CD14-positive monocyte (primary cell): ENCODE results near the gene PDE7B. TPM values are rescaled to one million over a fixed set of nuclear protein-coding genes. Genes with fewer than 3 reads are reported as not detected.
A peak's percentile ranks its signal among the peaks of the same experiment; 100 is the strongest.

Experiments
- DNase-seq, 3 donors: peaks; one replicate each; pipeline ENCODE4 v3.0.0-alpha.2; 2011 to 2022
- H2AFZ ChIP-seq: 2 replicates; pipeline ENCODE4 v1.6.0; 2012; ENCODE audit warnings: mild to moderate bottlenecking, low read depth, low read length, inconsistent platforms; ENCODE audit not compliant: insufficient read depth, poor library complexity, severe bottlenecking
- H3K27ac ChIP-seq, 2 donors: 1 replicate in 1 of 2; 2 replicates in 1 of 2; pipeline ENCODE4 v1.5.1; 2012 to 2013; ENCODE audit warnings: low read length in 2 of 2, control low read depth in 1 of 2, inconsistent platforms in 1 of 2, low read depth in 1 of 2, mild to moderate bottlenecking in 1 of 2
- H3K27me3 ChIP-seq, 2 donors: one replicate each; pipeline versions ENCODE4 v1.6.0 to v1.6.1; 2011 to 2013; ENCODE audit warnings: low read length in 2 of 2; ENCODE audit not compliant: control insufficient read depth in 2 of 2, insufficient read depth in 2 of 2
- H3K36me3 ChIP-seq, 2 donors: replicated peaks in 1 of 2; 1 replicate in 1 of 2; 2 replicates in 1 of 2; pipeline versions ENCODE4 v1.5.1 to v1.6.1; 2012 to 2013; ENCODE audit warnings: low read length in 2 of 2, control low read depth in 1 of 2, inconsistent platforms in 1 of 2, mild to moderate bottlenecking in 1 of 2; ENCODE audit not compliant: insufficient read depth in 2 of 2, control insufficient read depth in 1 of 2
- H3K4me1 ChIP-seq, 2 donors: 1 replicate in 1 of 2; 2 replicates in 1 of 2; pipeline versions ENCODE4 v1.5.1 to v1.6.1; 2012 to 2013; ENCODE audit warnings: low read length in 2 of 2, control low read depth in 1 of 2, inconsistent platforms in 1 of 2, mild to moderate bottlenecking in 1 of 2, moderate library complexity in 1 of 2; ENCODE audit not compliant: insufficient read depth in 2 of 2, control insufficient read depth in 1 of 2
- H3K4me2 ChIP-seq: replicated peaks from 2 replicates; pipeline ENCODE3; 2012; ENCODE audit warnings: low read length, moderate library complexity, mild to moderate bottlenecking; ENCODE audit not compliant: poor library complexity, severe bottlenecking; ENCODE audit errors: extremely low read depth
- H3K4me3 ChIP-seq, 3 experiments: fragments of 200-600 bp in 1 of 3; sonication (generic) in 1 of 3; replicated peaks in 1 of 3; 1 replicate in 2 of 3; 2 replicates in 1 of 3; pipeline ENCODE4 v1.5.1; 2011 to 2013; ENCODE audit warnings: low read length in 3 of 3, mild to moderate bottlenecking in 3 of 3, control low read depth in 2 of 3, low read depth in 2 of 3, inconsistent platforms in 1 of 3, moderate library complexity in 1 of 3
- H3K79me2 ChIP-seq: 2 replicates; pipeline ENCODE4 v1.6.0; 2012; ENCODE audit warnings: mild to moderate bottlenecking, control low read depth, inconsistent platforms, low read length, moderate library complexity; ENCODE audit not compliant: insufficient read depth
- H3K9ac ChIP-seq: 2 replicates; pipeline ENCODE4 v1.6.0; 2017; ENCODE audit warnings: low read length, mild to moderate bottlenecking; ENCODE audit not compliant: insufficient read depth, poor library complexity, severe bottlenecking
- H3K9me3 ChIP-seq, 2 donors: replicated peaks in 1 of 2; 1 replicate in 1 of 2; 2 replicates in 1 of 2; pipeline versions ENCODE4 v1.5.1 to v1.6.1; 2012 to 2013; ENCODE audit warnings: low read length in 2 of 2, control low read depth in 1 of 2; ENCODE audit not compliant: control insufficient read depth in 1 of 2, insufficient read depth in 1 of 2
- H4K20me1 ChIP-seq: 2 replicates; pipeline ENCODE4 v1.6.0; 2012; ENCODE audit warnings: mild to moderate bottlenecking, low read length, control low read depth, moderate library complexity; ENCODE audit not compliant: insufficient read depth
- H3K27ac Mint-ChIP-seq, 7 donors: one replicate each; pipeline ENCODE4 v1.8.0; 2020; ENCODE audit warnings: mild to moderate bottlenecking in 7 of 7, mixed read lengths in 7 of 7, moderate library complexity in 6 of 7, inconsistent platforms in 2 of 7
- H3K27me3 Mint-ChIP-seq, 3 donors: one replicate each; pipeline ENCODE4 v1.8.0; 2021 to 2022; ENCODE audit warnings: low read depth in 3 of 3, mild to moderate bottlenecking in 3 of 3, mixed read lengths in 3 of 3, moderate library complexity in 3 of 3, inconsistent platforms in 1 of 3
- H3K36me3 Mint-ChIP-seq, 2 donors: one replicate each; pipeline ENCODE4 v1.8.0; 2020; ENCODE audit warnings: mixed read lengths in 2 of 2, inconsistent platforms in 1 of 2, mild to moderate bottlenecking in 1 of 2
- H3K4me1 Mint-ChIP-seq: one replicate; pipeline ENCODE4 v1.8.0; 2020; ENCODE audit warnings: mild to moderate bottlenecking, mixed read lengths
- H3K4me3 Mint-ChIP-seq, 2 donors: one replicate each; pipeline ENCODE4 v1.8.0; 2020; ENCODE audit warnings: mild to moderate bottlenecking in 2 of 2, mixed read lengths in 2 of 2, moderate library complexity in 1 of 2
- H3K9me3 Mint-ChIP-seq, 7 donors: one replicate each; pipeline ENCODE4 v1.8.0; 2020 to 2022; ENCODE audit warnings: mixed read lengths in 7 of 7, mild to moderate bottlenecking in 6 of 7, moderate library complexity in 6 of 7, inconsistent platforms in 2 of 7
- CTCF ChIP-seq: fragments of 200-600 bp; IDR thresholded peaks from one replicate; pipeline ENCODE4 v1.8.0; 2022; ENCODE audit warnings: antibody characterized with exemption, mild to moderate bottlenecking
- WGBS: methylation state at CpG from one replicate; pipeline ENCODE4 v1.1.5; 2013; ENCODE audit warnings: missing lambda C conversion rate; ENCODE audit not compliant: insufficient coverage; 5-methylcytosine and 5-hydroxymethylcytosine counted together
- intact Hi-C, 2 donors: fragments of 100-400 bp; cut with micrococcal nuclease; formaldehyde crosslinking; loops; one replicate each; pipeline versions ENCODE4 v1.15.0 to v1.15.1; 2023
- polyA plus RNA-seq, 3 donors: library from polyadenylated mRNA; depleted of rRNA in 1 of 3; unstranded in 2 of 3; stranded (reverse) in 1 of 3; fragments of 300-500 nt in 2 of 3; fragments of >200 nt in 1 of 3; fragmentation: Illumina TruSeq in 2 of 3; gene quantifications; 1 replicate in 2 of 3; 2 replicates in 1 of 3; pipeline ENCODE4 v1.2.3, GENCODE V29; 2012 to 2021

Gene PDE7B
- polyA plus RNA-seq, 3 donors: 0.37 to 1.1 (median 0.89) TPM

GRCh38 chr6:135852746-135853145, 1.2 kb downstream of the PDE7B start:
- Histone ChIP-seq H3K79me2 (no peaks in the 10 kb centered on the region), H3K27ac (no peak overlapping the region), H3K4me1 (peaks cover 20 to 21% of the 10 kb centered on the region in 2 donors), H3K4me2 (peak overlapping the region; percentile 73), H3K36me3 (no peaks in the 10 kb centered on the region), H2AFZ (no peak overlapping the region), H3K9ac (no peak overlapping the region), H3K9me3 (no peaks in the 10 kb centered on the region), H4K20me1 (no peaks in the 10 kb centered on the region), H3K27me3 (no peaks in the 10 kb centered on the region), H3K4me3 (peak overlapping the region in 1 of 3 experiments; percentile 74)
- Mint-ChIP-seq H3K4me1 (peaks cover 23% of the 10 kb centered on the region), H3K27ac (no peak overlapping the region), H3K27me3 (peaks cover 0 to 3% (median 0%) of the 10 kb centered on the region in 3 donors), H3K4me3 (no peak overlapping the region), H3K9me3 (no peaks in the 10 kb centered on the region), H3K36me3 (no peaks in the 10 kb centered on the region)
- intact Hi-C loops: no loop called here
- no CpG with 5 or more reads among the region's 1 CpG for WGBS
- DNase-seq: no peak
- no peak for TF ChIP-seq CTCF

GRCh38 chr6:135853227-135853626, 1.7 kb downstream of the PDE7B start:
- Mint-ChIP-seq H3K36me3 (no peaks in the 10 kb centered on the region), H3K9me3 (no peaks in the 10 kb centered on the region), H3K27me3 (peaks cover 0 to 3% (median 0%) of the 10 kb centered on the region in 3 donors), H3K27ac (peak overlapping the region in 1 of 7 donors; percentile 16), H3K4me1 (peaks cover 23% of the 10 kb centered on the region), H3K4me3 (no peak overlapping the region)
- no peak for TF ChIP-seq CTCF
- no peaks in the 10 kb centered on the region for H3K36me3 ChIP-seq
- H3K4me1 ChIP-seq: peaks cover 20 to 21% of the 10 kb centered on the region in 2 donors
- no peak overlapping the region for H3K27ac ChIP-seq
- intact Hi-C loops: no loop called here
- no peak overlapping the region for H3K9ac ChIP-seq
- H3K9me3 ChIP-seq: no peaks in the 10 kb centered on the region
- H4K20me1 ChIP-seq: no peaks in the 10 kb centered on the region
- H3K4me2 ChIP-seq: peak overlapping the region; percentile 73
- WGBS: 27% methylated on average over 2 of the region's 5 CpGs
- no peak overlapping the region for H2AFZ ChIP-seq
- peak overlapping the region in 1 of 3 experiments; percentile 74 for H3K4me3 ChIP-seq
- no peak for DNase-seq
- no peaks in the 10 kb centered on the region for H3K79me2 ChIP-seq
- H3K27me3 ChIP-seq: no peaks in the 10 kb centered on the region
